ENCODE results near the gene PSME3IP1.

DNA sequence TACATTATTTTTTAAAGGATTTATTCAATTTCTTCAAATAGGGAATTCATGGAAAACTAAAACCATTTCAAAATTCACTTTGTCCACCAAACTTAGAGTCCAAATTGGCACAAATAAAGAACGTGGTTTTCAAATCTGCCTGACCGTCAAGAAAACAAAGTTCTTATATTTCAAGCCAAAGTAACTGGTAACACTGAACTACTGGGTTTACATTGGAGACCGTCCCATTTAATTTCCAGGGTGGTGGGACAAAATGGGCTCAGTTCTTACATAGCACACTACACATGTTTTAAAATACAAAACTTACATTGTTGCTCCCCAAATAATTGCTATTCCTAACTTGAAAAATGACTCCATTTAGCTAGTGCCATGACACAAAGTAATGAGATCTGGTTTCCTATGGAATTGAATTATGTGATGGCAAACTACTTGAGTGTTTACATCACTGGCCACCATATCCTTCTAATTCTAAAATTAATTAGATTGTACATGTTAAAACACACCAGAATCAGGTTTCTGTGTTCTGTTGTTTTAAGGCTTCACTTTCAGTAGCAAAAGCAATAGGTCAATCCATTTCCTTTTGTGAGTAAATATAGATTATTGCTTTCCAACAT, 6.5 kb downstream of the PSME3IP1 start:
- TF ChIP-seq POLR2A (IDR thresholded peaks at IDR 0.05): no peak
- TF ChIP-seq, protein P1, sequence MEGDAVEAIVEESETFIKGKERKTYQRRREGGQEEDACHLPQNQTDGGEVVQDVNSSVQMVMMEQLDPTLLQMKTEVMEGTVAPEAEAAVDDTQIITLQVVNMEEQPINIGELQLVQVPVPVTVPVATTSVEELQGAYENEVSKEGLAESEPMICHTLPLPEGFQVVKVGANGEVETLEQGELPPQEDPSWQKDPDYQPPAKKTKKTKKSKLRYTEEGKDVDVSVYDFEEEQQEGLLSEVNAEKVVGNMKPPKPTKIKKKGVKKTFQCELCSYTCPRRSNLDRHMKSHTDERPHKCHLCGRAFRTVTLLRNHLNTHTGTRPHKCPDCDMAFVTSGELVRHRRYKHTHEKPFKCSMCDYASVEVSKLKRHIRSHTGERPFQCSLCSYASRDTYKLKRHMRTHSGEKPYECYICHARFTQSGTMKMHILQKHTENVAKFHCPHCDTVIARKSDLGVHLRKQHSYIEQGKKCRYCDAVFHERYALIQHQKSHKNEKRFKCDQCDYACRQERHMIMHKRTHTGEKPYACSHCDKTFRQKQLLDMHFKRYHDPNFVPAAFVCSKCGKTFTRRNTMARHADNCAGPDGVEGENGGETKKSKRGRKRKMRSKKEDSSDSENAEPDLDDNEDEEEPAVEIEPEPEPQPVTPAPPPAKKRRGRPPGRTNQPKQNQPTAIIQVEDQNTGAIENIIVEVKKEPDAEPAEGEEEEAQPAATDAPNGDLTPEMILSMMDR (IDR thresholded peaks at IDR 0.05): no peak

Data from adrenal gland (tissue), 5 donors.